Neural cell (in vitro differentiated cells): ENCODE results near the gene TBX19. TPM values are rescaled to one million over a fixed set of nuclear protein-coding genes. Genes with fewer than 3 reads are reported as not detected.

Source experiments
- H2AFZ ChIP-seq: fragments of 200-600, 300-800 bp; sonication (generic), shearing (Covaris generic); 2 replicates; pipeline ENCODE4 v1.6.0; 2014; ENCODE audit warnings: low read depth, mild to moderate bottlenecking, antibody characterized with exemption, low read length, moderate library complexity
- H3F3A ChIP-seq: fragments of 200-600 bp; shearing (Covaris generic); 2 replicates; pipeline ENCODE4 v1.6.1; 2016; ENCODE audit warnings: mild to moderate bottlenecking, moderate library complexity, mixed read lengths, antibody characterized with exemption, low read length; ENCODE audit not compliant: insufficient read depth, poor library complexity, severe bottlenecking
- H3K27ac ChIP-seq: fragments of 200-600, 300-800 bp; sonication (generic), shearing (Covaris generic); 2 replicates; pipeline ENCODE4 v1.5.1; 2014; ENCODE audit warnings: mild to moderate bottlenecking, low read length, moderate library complexity
- H3K27me3 ChIP-seq: fragments of 300-800, 200-600 bp; sonication (generic), shearing (Covaris generic); 2 replicates; pipeline ENCODE4 v1.6.0; 2014; ENCODE audit warnings: mild to moderate bottlenecking, low read depth, low read length, moderate library complexity; ENCODE audit not compliant: insufficient read depth
- H3K36me3 ChIP-seq: fragments of 300-800, 200-600 bp; sonication (generic), shearing (Covaris generic); 2 replicates; pipeline ENCODE4 v1.5.1; 2014; ENCODE audit warnings: mild to moderate bottlenecking, antibody characterized with exemption, low read length, moderate library complexity; ENCODE audit not compliant: insufficient read depth
- H3K4me2 ChIP-seq: fragments of 300-800, 200-600 bp; sonication (generic), shearing (Covaris generic); 2 replicates; pipeline ENCODE4 v1.6.0; 2014; ENCODE audit warnings: mild to moderate bottlenecking, low read length
- H3K4me3 ChIP-seq: fragments of 300-800, 200-600 bp; sonication (generic), shearing (Covaris generic); 2 replicates; pipeline ENCODE4 v1.5.1; 2014; ENCODE audit warnings: mild to moderate bottlenecking, low read length, moderate library complexity
- H3K79me2 ChIP-seq: fragments of 200-600 bp; shearing (Covaris generic); replicated peaks from 2 replicates; pipeline ENCODE4 v1.6.0; 2014; ENCODE audit warnings: mild to moderate bottlenecking, low read length, moderate library complexity; ENCODE audit not compliant: insufficient read depth
- H3K9ac ChIP-seq: fragments of 300-800, 200-600 bp; sonication (generic), shearing (Covaris generic); 2 replicates; pipeline ENCODE4 v1.6.1; 2016; ENCODE audit warnings: mild to moderate bottlenecking, low read length, mixed read lengths
- H3K9me2 ChIP-seq: fragments of 200-600 bp; shearing (Covaris generic); 2 replicates; pipeline ENCODE4 v1.6.1; 2016; ENCODE audit warnings: mild to moderate bottlenecking, low read length, mixed read lengths; ENCODE audit not compliant: insufficient read depth
- H3K9me3 ChIP-seq: fragments of 200-600, 300-800 bp; sonication (generic), shearing (Covaris generic); 2 replicates; pipeline ENCODE4 v1.6.1; 2016; ENCODE audit warnings: mild to moderate bottlenecking, mixed run types, low read length, moderate library complexity, mixed read lengths
- H4K20me1 ChIP-seq: fragments of 200-600 bp; shearing (Covaris generic); 2 replicates; pipeline ENCODE4 v1.6.1; 2016; ENCODE audit warnings: mild to moderate bottlenecking, mixed run types; ENCODE audit not compliant: insufficient read depth
- CTCF ChIP-seq: fragments of 450-650 bp; IDR thresholded peaks from 2 replicates; pipeline ENCODE4 v1.5.1; 2014; ENCODE audit warnings: antibody characterized with exemption, mild to moderate bottlenecking, moderate library complexity; ENCODE audit not compliant: poor library complexity, severe bottlenecking
- EP300 ChIP-seq: fragments of 450-650 bp; conservative IDR thresholded peaks from 2 replicates; pipeline ENCODE4 v1.6.1; 2014; ENCODE audit warnings: antibody characterized with exemption, mild to moderate bottlenecking, moderate library complexity; ENCODE audit not compliant: poor library complexity, severe bottlenecking
- EZH2 ChIP-seq: fragments of 200-600, 300-800 bp; shearing (Covaris generic), sonication (generic); IDR thresholded peaks from 2 replicates; pipeline ENCODE4 v1.6.1; 2014; ENCODE audit warnings: antibody characterized with exemption, low read length, borderline replicate concordance, mild to moderate bottlenecking; ENCODE audit not compliant: insufficient read depth, poor library complexity, severe bottlenecking
- MXI1 ChIP-seq: fragments of 450-650 bp; conservative IDR thresholded peaks from 2 replicates; pipeline ENCODE4 v1.6.1; 2014; ENCODE audit warnings: antibody characterized with exemption, mild to moderate bottlenecking; ENCODE audit not compliant: poor library complexity, severe bottlenecking
- POLR2AphosphoS5 ChIP-seq: IDR thresholded peaks from 2 replicates; pipeline ENCODE4 v1.6.1; 2012
- RAD21 ChIP-seq: fragments of 450-650 bp; conservative IDR thresholded peaks from 2 replicates; pipeline ENCODE4 v1.6.1; 2014; ENCODE audit warnings: antibody characterized with exemption, mild to moderate bottlenecking, moderate library complexity
- REST ChIP-seq: IDR thresholded peaks from 2 replicates; pipeline ENCODE4 v1.6.1; 2012; ENCODE audit warnings: borderline replicate concordance
- SMC3 ChIP-seq: fragments of 450-650 bp; conservative IDR thresholded peaks from 2 replicates; pipeline ENCODE4 v1.6.1; 2014; ENCODE audit warnings: antibody characterized with exemption, mild to moderate bottlenecking, moderate library complexity; ENCODE audit not compliant: poor library complexity
- TAF1 ChIP-seq: IDR thresholded peaks from 2 replicates; pipeline ENCODE4 v1.6.1; 2012; ENCODE audit warnings: low read depth
- polyA plus RNA-seq: library from polyadenylated mRNA; depleted of rRNA; stranded (reverse); fragments of >200 nt; gene quantifications from 2 replicates; pipeline ENCODE4 v1.2.3, GENCODE V29; 2014

Gene TBX19
- polyA plus RNA-seq, 1 donor from 2014 or later, result 0.42 TPM

- H2AFZ ChIP-seq, result no peak overlapping the region
- H3K9ac ChIP-seq, result no peak overlapping the region
- no peaks in the 10 kb centered on the region for H3K36me3 ChIP-seq
- no peak overlapping the region for H3K4me3 ChIP-seq
- H3K27ac ChIP-seq, result no peak overlapping the region
- H3K27me3 ChIP-seq, result no peaks in the 10 kb centered on the region
- no peaks in the 10 kb centered on the region for H3K9me2 ChIP-seq
- TF ChIP-seq TAF1, result no peak
- no peak for TF ChIP-seq MXI1
- TF ChIP-seq CTCF, result no peak
- TF ChIP-seq SMC3, result no peak
- no peak for TF ChIP-seq POLR2AphosphoS5
- no peak for TF ChIP-seq REST
- no peak for TF ChIP-seq EZH2
- no peak for TF ChIP-seq EP300
- TF ChIP-seq RAD21, result no peak
- no peaks in the 10 kb centered on the region for H3K9me3 ChIP-seq
- no peaks in the 10 kb centered on the region for H3F3A ChIP-seq
- no peak overlapping the region for H3K4me2 ChIP-seq
- no peaks in the 10 kb centered on the region for H3K79me2 ChIP-seq
- H4K20me1 ChIP-seq, result no peaks in the 10 kb centered on the region
These were observed 7.1 kb upstream of the TBX19 start for GRCh38 chr1:168273575-168273974.

GRCh38 chr1:168279253-168279652 is 1.4 kb upstream of the TBX19 start:
- Histone ChIP-seq H3K27ac (no peak overlapping the region), H3K27me3 (no peaks in the 10 kb centered on the region), H3K36me3 (no peaks in the 10 kb centered on the region), H3K9me2 (no peaks in the 10 kb centered on the region), H3F3A (no peaks in the 10 kb centered on the region), H4K20me1 (no peaks in the 10 kb centered on the region), H3K9ac (no peak overlapping the region), H3K4me3 (no peak overlapping the region), H3K9me3 (no peaks in the 10 kb centered on the region), H3K4me2 (no peak overlapping the region), H2AFZ (no peak overlapping the region), H3K79me2 (no peaks in the 10 kb centered on the region)
- TF ChIP-seq RAD21 (no peak), POLR2AphosphoS5 (no peak), REST (no peak), EZH2 (no peak), TAF1 (no peak), EP300 (no peak), MXI1 (no peak), CTCF (no peak), SMC3 (no peak)
